ENCODE results near the gene SLC39A11.

The SLC39A11 gene

GRCh38 chr17:72602517-72603419 lies 489.7 kb downstream of the SLC39A11 start:
- TF ChIP-seq CTBP1 (IDR thresholded peaks at IDR 0.05; ENCODE audit: borderline replicate concordance) (no peak), HDGF (IDR thresholded peaks at IDR 0.05; ENCODE audit: borderline replicate concordance) (no peak), L3MBTL2 (conservative IDR thresholded peaks at IDR 0.05) (no peak), ELF4 (IDR thresholded peaks at IDR 0.05) (no peak), FOXK2 (IDR thresholded peaks at IDR 0.05) (no peak), BHLHE40 (IDR thresholded peaks at IDR 0.05; ENCODE audit: borderline replicate concordance) (no peak), PKNOX1 (IDR thresholded peaks at IDR 0.05) (no peak), NFRKB (IDR thresholded peaks at IDR 0.05) (no peak), SUZ12 (IDR thresholded peaks at IDR 0.05) (no peak), ARNT (IDR thresholded peaks at IDR 0.05) (no peak), TARDBP (IDR thresholded peaks at IDR 0.05) (no peak), LEF1 (IDR thresholded peaks at IDR 0.05; ENCODE audit: borderline replicate concordance) (no peak), FOXM1 (IDR thresholded peaks at IDR 0.05; ENCODE audit: borderline replicate concordance) (no peak)
- ChIA-PET POLR2A (interaction anchor here (0.9 to 1.7 kb wide), 2 partner anchors 10 to 15 kb away, joined by 3 to 4 read pairs; no protein-coding TSS in a partner anchor), CTCF (interaction anchor here (0.8 kb wide), 1 partner anchor 11 kb away, joined by 3 read pairs; no protein-coding TSS in a partner anchor)
- no peak for DNase-seq (ENCODE audit: extremely low spot score)

GRCh38 chr17:72600934-72601333 lies 491.6 kb downstream of the SLC39A11 start:
- POLR2A ChIA-PET, result no interaction called here

GRCh38 chr17:72599891-72600290 lies 492.6 kb downstream of the SLC39A11 start:
- no peak for DNase-seq (ENCODE audit: extremely low spot score)
- POLR2A ChIA-PET, result no interaction called here
- CTCF ChIA-PET, result no interaction called here
- no peak for TF ChIP-seq PKNOX1 (IDR thresholded peaks at IDR 0.05)
- TF ChIP-seq ELF4 (IDR thresholded peaks at IDR 0.05), result no peak
- no peak for TF ChIP-seq FOXA1 (IDR thresholded peaks at IDR 0.05)
- no peak for TF ChIP-seq L3MBTL2 (conservative IDR thresholded peaks at IDR 0.05)
- TF ChIP-seq ZNF384 (IDR thresholded peaks at IDR 0.05), result no peak
- no peak for TF ChIP-seq HDGF (IDR thresholded peaks at IDR 0.05; ENCODE audit: borderline replicate concordance)
- TF ChIP-seq BHLHE40 (IDR thresholded peaks at IDR 0.05; ENCODE audit: borderline replicate concordance), result no peak
- TF ChIP-seq LEF1 (IDR thresholded peaks at IDR 0.05; ENCODE audit: borderline replicate concordance), result no peak
- no peak for TF ChIP-seq ARNT (IDR thresholded peaks at IDR 0.05)
- no peak for TF ChIP-seq TARDBP (IDR thresholded peaks at IDR 0.05)
- TF ChIP-seq NFRKB (IDR thresholded peaks at IDR 0.05), result no peak
- no peak for TF ChIP-seq CTBP1 (IDR thresholded peaks at IDR 0.05; ENCODE audit: borderline replicate concordance)
- no peak for TF ChIP-seq SUZ12 (IDR thresholded peaks at IDR 0.05)
- no peak for TF ChIP-seq SP1 (IDR thresholded peaks at IDR 0.05)
- no peak for TF ChIP-seq FOXK2 (IDR thresholded peaks at IDR 0.05)
- no peak for TF ChIP-seq FOXM1 (IDR thresholded peaks at IDR 0.05; ENCODE audit: borderline replicate concordance)

More at GRCh38 chr17:72600934-72601333, 491.6 kb downstream of the SLC39A11 start:
- CTCF ChIA-PET, result interaction anchor here (0.5 kb wide), 1 partner anchor 86 kb away, joined by 3 read pairs; no protein-coding TSS in a partner anchor
- DNase-seq (ENCODE audit: extremely low spot score), result no peak
- TF ChIP-seq FOXK2 (IDR thresholded peaks at IDR 0.05) (no peak), SUZ12 (IDR thresholded peaks at IDR 0.05) (no peak)

- POLR2A ChIA-PET, result no interaction called here
- CTCF ChIA-PET, result no interaction called here
- DNase-seq (ENCODE audit: extremely low spot score), result no peak
- no peak for TF ChIP-seq SP1 (IDR thresholded peaks at IDR 0.05)
- TF ChIP-seq CTBP1 (IDR thresholded peaks at IDR 0.05; ENCODE audit: borderline replicate concordance), result no peak
- no peak for TF ChIP-seq NFRKB (IDR thresholded peaks at IDR 0.05)
- no peak for TF ChIP-seq FOXK2 (IDR thresholded peaks at IDR 0.05)
- TF ChIP-seq PKNOX1 (IDR thresholded peaks at IDR 0.05), result no peak
- TF ChIP-seq ZNF384 (IDR thresholded peaks at IDR 0.05), result no peak
- TF ChIP-seq SUZ12 (IDR thresholded peaks at IDR 0.05), result no peak
- TF ChIP-seq FOXM1 (IDR thresholded peaks at IDR 0.05; ENCODE audit: borderline replicate concordance), result no peak
- TF ChIP-seq BHLHE40 (IDR thresholded peaks at IDR 0.05; ENCODE audit: borderline replicate concordance), result no peak
- TF ChIP-seq TARDBP (IDR thresholded peaks at IDR 0.05), result no peak
- TF ChIP-seq FOXA1 (IDR thresholded peaks at IDR 0.05), result no peak
Measured at GRCh38 chr17:72598695-72599094, 493.8 kb downstream of the SLC39A11 start.

- POLR2A ChIA-PET, result no interaction called here
- TF ChIP-seq SUZ12 (IDR thresholded peaks at IDR 0.05) (no peak), FOXM1 (IDR thresholded peaks at IDR 0.05; ENCODE audit: borderline replicate concordance) (no peak), CTBP1 (IDR thresholded peaks at IDR 0.05; ENCODE audit: borderline replicate concordance) (no peak), PKNOX1 (IDR thresholded peaks at IDR 0.05) (no peak), FOXK2 (IDR thresholded peaks at IDR 0.05) (no peak), FOXA1 (IDR thresholded peaks at IDR 0.05) (no peak), SP1 (IDR thresholded peaks at IDR 0.05) (no peak), ELF4 (IDR thresholded peaks at IDR 0.05) (no peak), ARNT (IDR thresholded peaks at IDR 0.05) (no peak), L3MBTL2 (conservative IDR thresholded peaks at IDR 0.05) (no peak), ZNF384 (IDR thresholded peaks at IDR 0.05) (no peak), LEF1 (IDR thresholded peaks at IDR 0.05; ENCODE audit: borderline replicate concordance) (no peak), TARDBP (IDR thresholded peaks at IDR 0.05) (no peak), NFRKB (IDR thresholded peaks at IDR 0.05) (no peak), BHLHE40 (IDR thresholded peaks at IDR 0.05; ENCODE audit: borderline replicate concordance) (no peak), HDGF (IDR thresholded peaks at IDR 0.05; ENCODE audit: borderline replicate concordance) (no peak)
- no peak for DNase-seq (ENCODE audit: extremely low spot score)
- CTCF ChIA-PET, result no interaction called here
Measured at GRCh38 chr17:72597354-72598087, 495.0 kb downstream of the SLC39A11 start.
